Neural cell (in vitro differentiated cells): ENCODE data around the gene CEL.

ENCODE experiments used
- SMC3 ChIP-seq: fragments of 450-650 bp; conservative IDR thresholded peaks from 2 replicates; pipeline ENCODE4 v1.6.1; 2014; ENCODE audit warnings: antibody characterized with exemption, mild to moderate bottlenecking, moderate library complexity; ENCODE audit not compliant: poor library complexity
- TF ChIP-seq, protein P1 (sequence below): fragments of 450-650 bp; IDR thresholded peaks from 2 replicates; pipeline ENCODE4 v1.5.1; 2014; ENCODE audit warnings: antibody characterized with exemption, mild to moderate bottlenecking, moderate library complexity; ENCODE audit not compliant: poor library complexity, severe bottlenecking

DNA sequence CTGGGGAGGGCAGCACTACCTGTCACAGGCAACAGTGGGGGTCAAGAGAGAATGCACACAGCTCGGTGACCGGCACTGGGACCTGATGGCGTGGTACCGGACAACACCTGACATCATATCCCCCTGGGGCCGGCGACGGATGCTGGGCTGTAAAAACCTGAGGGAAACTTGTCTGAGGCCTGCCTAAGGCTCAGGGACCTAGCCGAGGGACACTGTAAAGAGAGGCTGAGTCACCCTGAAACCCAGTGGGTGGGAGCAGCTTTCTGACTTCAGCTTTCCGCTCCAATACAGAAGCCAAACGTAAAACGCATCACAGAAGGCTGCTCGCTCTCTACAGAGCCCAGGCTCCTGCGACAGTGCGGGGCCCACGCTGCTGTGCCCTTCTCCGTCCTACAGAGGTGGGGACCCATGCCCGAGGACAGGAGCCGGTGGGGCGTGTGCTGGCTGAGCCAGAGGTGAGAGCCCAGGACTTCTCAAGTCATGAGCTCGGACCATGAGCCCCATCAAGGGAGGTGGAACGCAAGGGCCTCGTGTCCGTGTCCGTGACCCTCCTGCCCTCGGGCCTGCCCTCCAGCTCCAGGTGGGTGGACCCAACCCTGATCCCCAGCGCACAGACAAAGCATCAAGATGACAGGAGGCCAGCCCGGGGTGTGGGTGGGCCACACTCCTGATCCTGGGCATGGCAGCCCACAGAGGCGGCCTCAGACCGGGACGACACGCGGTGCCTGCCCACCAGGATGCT is 54.0 kb downstream of the CEL start:
- no peak for TF ChIP-seq SMC3
- TF ChIP-seq, protein P1, sequence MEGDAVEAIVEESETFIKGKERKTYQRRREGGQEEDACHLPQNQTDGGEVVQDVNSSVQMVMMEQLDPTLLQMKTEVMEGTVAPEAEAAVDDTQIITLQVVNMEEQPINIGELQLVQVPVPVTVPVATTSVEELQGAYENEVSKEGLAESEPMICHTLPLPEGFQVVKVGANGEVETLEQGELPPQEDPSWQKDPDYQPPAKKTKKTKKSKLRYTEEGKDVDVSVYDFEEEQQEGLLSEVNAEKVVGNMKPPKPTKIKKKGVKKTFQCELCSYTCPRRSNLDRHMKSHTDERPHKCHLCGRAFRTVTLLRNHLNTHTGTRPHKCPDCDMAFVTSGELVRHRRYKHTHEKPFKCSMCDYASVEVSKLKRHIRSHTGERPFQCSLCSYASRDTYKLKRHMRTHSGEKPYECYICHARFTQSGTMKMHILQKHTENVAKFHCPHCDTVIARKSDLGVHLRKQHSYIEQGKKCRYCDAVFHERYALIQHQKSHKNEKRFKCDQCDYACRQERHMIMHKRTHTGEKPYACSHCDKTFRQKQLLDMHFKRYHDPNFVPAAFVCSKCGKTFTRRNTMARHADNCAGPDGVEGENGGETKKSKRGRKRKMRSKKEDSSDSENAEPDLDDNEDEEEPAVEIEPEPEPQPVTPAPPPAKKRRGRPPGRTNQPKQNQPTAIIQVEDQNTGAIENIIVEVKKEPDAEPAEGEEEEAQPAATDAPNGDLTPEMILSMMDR = no peak
